Neutrophil (primary cell): Measurements from ENCODE around the gene DFFB.
"Not testable (repeated sequence)": the region's sequence is repeated elsewhere in the genome, so short reads cannot be mapped to it uniquely, and the experiment has no call there.

Source experiments
- H3K27ac ChIP-seq: fragments of 200-600 bp; sonication (generic); 2 replicates; pipeline ENCODE4 v1.5.1; 2016; ENCODE audit warnings: mild to moderate bottlenecking, moderate library complexity
- H3K27me3 ChIP-seq: fragments of 200-600 bp; sonication (generic); 2 replicates; pipeline ENCODE4 v1.6.0; 2016; ENCODE audit warnings: mild to moderate bottlenecking
- H3K36me3 ChIP-seq: fragments of 200-600 bp; sonication (generic); 2 replicates; pipeline ENCODE4 v1.5.1; 2017
- H3K4me1 ChIP-seq, 2 experiments: fragments of 200-600 bp in 1 of 2; sonication (generic) in 1 of 2; 1 replicate in 1 of 2; 2 replicates in 1 of 2; pipeline versions ENCODE4 v1.5.1 to v1.6.1; 2013 to 2016; ENCODE audit warnings: low read depth in 1 of 2, low read length in 1 of 2, mild to moderate bottlenecking in 1 of 2, moderate library complexity in 1 of 2; ENCODE audit not compliant: control insufficient read depth in 1 of 2, insufficient read depth in 1 of 2
- H3K4me3 ChIP-seq, 2 experiments: fragments of 200-600 bp in 1 of 2; sonication (generic) in 1 of 2; 1 replicate in 1 of 2; 2 replicates in 1 of 2; pipeline ENCODE4 v1.5.1; 2013 to 2016; ENCODE audit warnings: low read depth in 1 of 2, low read length in 1 of 2, mild to moderate bottlenecking in 1 of 2, moderate library complexity in 1 of 2
- H3K9me3 ChIP-seq: fragments of 200-600 bp; sonication (generic); 2 replicates; pipeline ENCODE4 v1.5.1; 2016
- TF ChIP-seq, protein P1 (sequence below): fragments of 200-600 bp; sonication (generic); IDR thresholded peaks from 2 replicates; pipeline ENCODE4 v1.5.1; 2016; ENCODE audit warnings: antibody characterized with exemption

Gene DFFB, protein sequence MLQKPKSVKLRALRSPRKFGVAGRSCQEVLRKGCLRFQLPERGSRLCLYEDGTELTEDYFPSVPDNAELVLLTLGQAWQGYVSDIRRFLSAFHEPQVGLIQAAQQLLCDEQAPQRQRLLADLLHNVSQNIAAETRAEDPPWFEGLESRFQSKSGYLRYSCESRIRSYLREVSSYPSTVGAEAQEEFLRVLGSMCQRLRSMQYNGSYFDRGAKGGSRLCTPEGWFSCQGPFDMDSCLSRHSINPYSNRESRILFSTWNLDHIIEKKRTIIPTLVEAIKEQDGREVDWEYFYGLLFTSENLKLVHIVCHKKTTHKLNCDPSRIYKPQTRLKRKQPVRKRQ

DNA sequence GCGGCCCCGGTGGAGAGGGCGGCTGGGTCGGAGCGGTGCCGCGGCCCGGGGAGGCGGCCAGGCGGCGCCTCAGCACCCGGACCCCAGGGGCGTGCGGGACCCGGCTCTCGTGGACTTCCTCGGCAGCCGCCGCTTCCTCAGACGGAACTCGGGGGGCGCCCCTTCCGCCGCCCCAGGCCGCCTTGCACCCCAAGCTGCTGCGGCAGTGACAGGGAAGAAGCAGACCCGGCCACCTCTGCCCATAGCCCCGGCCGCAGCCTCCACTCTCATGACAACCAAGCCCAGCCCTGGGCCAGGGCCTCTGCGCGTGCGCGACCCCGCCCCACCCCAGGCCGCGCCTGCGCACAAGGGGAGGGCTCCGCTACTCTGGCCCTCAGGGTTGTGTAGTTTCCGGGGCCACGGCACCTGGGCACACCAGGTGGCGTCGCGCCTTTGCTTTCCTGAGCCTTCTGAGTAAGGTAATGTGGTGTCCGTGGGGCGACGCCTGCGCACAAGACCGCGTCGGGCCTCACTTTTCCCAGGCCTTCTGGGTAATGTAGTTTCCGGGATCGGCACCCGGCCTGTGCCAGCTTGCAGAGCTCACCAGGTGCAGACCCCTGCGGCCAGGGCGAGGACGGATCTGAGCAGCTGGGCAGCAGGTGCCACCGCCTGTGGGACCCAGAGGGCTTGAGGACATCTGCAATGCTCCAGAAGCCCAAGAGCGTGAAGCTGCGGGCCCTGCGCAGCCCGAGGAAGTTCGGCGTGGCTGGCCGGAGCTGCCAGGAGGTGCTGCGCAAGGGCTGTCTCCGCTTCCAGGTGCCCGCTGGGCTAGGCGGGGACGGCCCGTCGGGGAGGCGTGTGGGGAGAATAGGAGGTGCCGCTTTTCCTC lies at the start of gene DFFB, which contains the start of gene CEP104:
Gene DFFB, plus strand, starts transcription at position 554 of the 868 bp plus-strand sequence. Its CDS starts 128 bp downstream, at position 682.
Gene CEP104, minus strand, starts transcription at position 289 of the 868 bp plus-strand sequence. CDS start 4,804 bp downstream, outside the sequence.
- H3K36me3 ChIP-seq = peaks cover under 1% of the 10 kb centered on the region
- H3K4me1 ChIP-seq = peaks cover 23 to 26% of the 10 kb centered on the region in 2 experiments
- H3K4me3 ChIP-seq = peak within 1 kb of the TSS; percentile 92 to 94
- H3K27me3 ChIP-seq = no peaks in the 10 kb centered on the region
- H3K27ac ChIP-seq = peak within 1 kb of the TSS; percentile 95
- TF ChIP-seq, protein P1, sequence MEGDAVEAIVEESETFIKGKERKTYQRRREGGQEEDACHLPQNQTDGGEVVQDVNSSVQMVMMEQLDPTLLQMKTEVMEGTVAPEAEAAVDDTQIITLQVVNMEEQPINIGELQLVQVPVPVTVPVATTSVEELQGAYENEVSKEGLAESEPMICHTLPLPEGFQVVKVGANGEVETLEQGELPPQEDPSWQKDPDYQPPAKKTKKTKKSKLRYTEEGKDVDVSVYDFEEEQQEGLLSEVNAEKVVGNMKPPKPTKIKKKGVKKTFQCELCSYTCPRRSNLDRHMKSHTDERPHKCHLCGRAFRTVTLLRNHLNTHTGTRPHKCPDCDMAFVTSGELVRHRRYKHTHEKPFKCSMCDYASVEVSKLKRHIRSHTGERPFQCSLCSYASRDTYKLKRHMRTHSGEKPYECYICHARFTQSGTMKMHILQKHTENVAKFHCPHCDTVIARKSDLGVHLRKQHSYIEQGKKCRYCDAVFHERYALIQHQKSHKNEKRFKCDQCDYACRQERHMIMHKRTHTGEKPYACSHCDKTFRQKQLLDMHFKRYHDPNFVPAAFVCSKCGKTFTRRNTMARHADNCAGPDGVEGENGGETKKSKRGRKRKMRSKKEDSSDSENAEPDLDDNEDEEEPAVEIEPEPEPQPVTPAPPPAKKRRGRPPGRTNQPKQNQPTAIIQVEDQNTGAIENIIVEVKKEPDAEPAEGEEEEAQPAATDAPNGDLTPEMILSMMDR = peak; percentile 68
- H3K9me3 ChIP-seq = no peaks in the 10 kb centered on the region

DNA sequence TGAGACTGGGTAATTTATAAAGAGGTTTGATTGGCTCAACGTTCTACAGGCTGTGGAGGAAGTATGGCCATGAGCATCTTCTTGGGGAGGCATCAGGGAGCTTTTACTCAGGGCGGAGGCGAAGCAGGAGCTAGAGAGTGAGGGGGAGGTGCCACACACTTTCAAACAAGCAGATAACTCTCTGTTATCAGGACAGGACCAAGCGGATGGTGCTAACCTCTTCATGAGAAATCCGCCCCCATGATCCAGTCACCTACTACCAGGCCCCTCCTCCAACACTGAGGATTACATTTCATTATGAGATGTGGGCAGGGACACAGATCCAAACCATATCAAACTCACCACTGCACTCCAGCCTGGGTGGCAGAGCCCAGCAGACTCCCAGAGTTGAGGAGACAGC lies 49.5 kb upstream of the DFFB start:
- no peaks in the 10 kb centered on the region for H3K4me1 ChIP-seq
- no peak overlapping the region for H3K4me3 ChIP-seq
- H3K36me3 ChIP-seq = no peaks in the 10 kb centered on the region
- peaks cover 27% of the 10 kb centered on the region for H3K27me3 ChIP-seq
- TF ChIP-seq, protein P1 = no peak
- no peak overlapping the region for H3K27ac ChIP-seq
- H3K9me3 ChIP-seq = no peaks in the 10 kb centered on the region

GRCh38 chr1:3809680-3810079 lies 47.6 kb upstream of the DFFB start:
- Histone ChIP-seq H3K9me3 (no peaks in the 10 kb centered on the region), H3K27me3 (peaks cover 8% of the 10 kb centered on the region), H3K4me1 (no peaks in the 10 kb centered on the region), H3K4me3 (no peak overlapping the region), H3K36me3 (peaks cover 12% of the 10 kb centered on the region), H3K27ac (no peak overlapping the region)
- TF ChIP-seq, protein P1 = no peak

GRCh38 chr1:3810149-3810761 lies 47.0 kb upstream of the DFFB start:
- H3K4me1 ChIP-seq, H3K4me3 ChIP-seq, H3K9me3 ChIP-seq, H3K27ac ChIP-seq, H3K27me3 ChIP-seq: not testable (repeated sequence)
- peaks cover 18% of the 10 kb centered on the region for H3K36me3 ChIP-seq

DNA sequence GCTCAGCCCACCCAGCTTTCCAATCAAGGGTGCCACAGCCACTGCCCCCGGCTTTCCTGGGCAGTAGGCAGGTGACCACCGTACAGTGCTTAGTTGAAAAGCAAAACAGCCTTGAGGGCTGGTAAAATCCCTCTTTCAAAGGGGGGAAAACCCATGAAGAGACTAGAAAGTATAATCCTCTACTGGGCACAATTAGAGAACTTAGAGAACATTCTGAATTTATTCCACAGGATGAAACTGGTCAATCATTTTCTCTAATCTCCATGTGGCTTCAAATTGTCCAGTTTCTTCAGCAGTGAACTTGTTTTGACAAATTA lies 45.7 kb upstream of the DFFB start:
- Histone ChIP-seq H3K27me3 (no peaks in the 10 kb centered on the region), H3K4me3 (no peak overlapping the region), H3K9me3 (no peaks in the 10 kb centered on the region), H3K4me1 (no peaks in the 10 kb centered on the region), H3K36me3 (peaks cover 31% of the 10 kb centered on the region), H3K27ac (no peak overlapping the region)
- TF ChIP-seq, protein P1 = no peak
